ENCODE measurements around the gene FAM209B.

DNA sequence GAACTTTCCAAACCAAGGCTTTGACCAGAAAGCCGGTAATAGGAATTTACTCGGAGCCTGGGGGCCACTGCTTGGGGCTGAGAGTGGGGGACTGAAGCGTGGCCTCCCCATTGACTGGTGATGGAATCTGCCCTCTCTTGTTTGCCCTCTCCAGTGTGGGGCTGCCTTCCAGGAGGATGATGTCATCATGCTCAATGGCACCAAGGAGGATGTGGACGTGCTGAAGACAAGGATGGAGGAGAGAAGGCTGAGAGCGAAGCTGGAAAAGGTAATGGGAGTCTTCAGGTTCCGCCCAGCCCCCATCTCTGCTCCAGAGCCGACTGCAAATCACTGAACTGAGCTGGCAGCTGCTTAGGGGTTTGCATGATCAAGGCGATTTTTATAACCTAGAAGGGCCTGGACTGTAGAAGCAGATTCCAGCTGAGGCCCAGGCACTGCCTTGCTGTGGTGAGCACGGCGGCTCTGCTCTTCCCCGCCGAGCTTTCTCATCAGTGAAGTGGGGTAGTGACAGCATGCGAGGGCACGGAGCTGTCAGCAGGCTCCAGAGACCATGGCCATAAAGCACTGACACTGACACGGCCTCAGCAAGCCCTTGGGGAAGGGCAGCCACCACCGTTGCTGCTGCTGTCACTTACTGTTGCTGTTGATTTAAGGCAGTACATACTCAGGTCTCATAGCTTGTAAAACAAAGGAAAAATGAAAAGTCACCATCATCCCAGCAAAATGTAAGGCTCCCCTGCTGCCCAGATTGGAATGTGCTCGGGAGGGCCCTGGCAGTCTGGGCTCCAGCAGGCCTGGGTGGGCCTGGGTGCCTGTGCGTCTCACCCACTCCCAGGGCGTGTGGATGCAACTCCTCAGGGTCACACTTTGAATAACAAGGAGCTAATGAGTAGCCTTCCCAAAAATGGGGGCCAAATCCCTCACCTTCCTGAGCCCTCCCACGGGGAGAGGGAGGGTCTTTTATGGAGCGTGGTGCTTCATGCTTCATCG lies 19.6 kb upstream of the FAM209B start:
- TF ChIP-seq CTCF (IDR thresholded peaks at IDR 0.05) (no peak), POLR2A (IDR thresholded peaks at IDR 0.05) (no peak)

Data from body of pancreas (tissue), 4 donors.